ENCODE results near the gene IHH.

Gene IHH

GRCh38 chr2:219027511-219028055 is 33.1 kb downstream of the IHH start:
- Histone ChIP-seq H3K9me3 (ENCODE audit: insufficient read depth, low read length) (no peaks in the 10 kb centered on the region), H3K27me3 (ENCODE audit: low read length) (no peaks in the 10 kb centered on the region), H3K9me2 (replicated peaks; ENCODE audit: insufficient read depth, low read length) (no peaks in the 10 kb centered on the region), H3K36me3 (ENCODE audit: low read length) (no peaks in the 10 kb centered on the region), H3K4me3 (ENCODE audit: insufficient read depth, low read length, poor library complexity, severe bottlenecking) (no peak overlapping the region), H3K79me2 (ENCODE audit: insufficient read depth, low read length) (no peaks in the 10 kb centered on the region), H3K4me2 (ENCODE audit: low read depth, low read length, poor library complexity, severe bottlenecking) (no peak overlapping the region), H3K27ac (ENCODE audit: low read depth, low read length) (no peak overlapping the region), H2AFZ (ENCODE audit: low read depth, low read length, severe bottlenecking) (no peak overlapping the region), H3K9ac (ENCODE audit: low read length) (no peak overlapping the region), H4K20me1 (ENCODE audit: low read depth, low read length) (no peaks in the 10 kb centered on the region), H3F3A (ENCODE audit: insufficient read depth) (no peaks in the 10 kb centered on the region)
- TF ChIP-seq CTCF (IDR thresholded peaks at IDR 0.05; ENCODE audit: insufficient read depth, low read length, poor library complexity, severe bottlenecking) (no peak), EZH2phosphoT487 (conservative IDR thresholded peaks at IDR 0.05; ENCODE audit: low read length) (no peak)

- Histone ChIP-seq H4K20me1 (ENCODE audit: low read depth, low read length) (no peaks in the 10 kb centered on the region), H2AFZ (ENCODE audit: low read depth, low read length, severe bottlenecking) (no peak overlapping the region), H3K4me3 (ENCODE audit: insufficient read depth, low read length, poor library complexity, severe bottlenecking) (no peak overlapping the region), H3K36me3 (ENCODE audit: low read length) (no peaks in the 10 kb centered on the region), H3K27ac (ENCODE audit: low read depth, low read length) (no peak overlapping the region), H3K4me2 (ENCODE audit: low read depth, low read length, poor library complexity, severe bottlenecking) (no peak overlapping the region), H3K9me3 (ENCODE audit: insufficient read depth, low read length) (no peaks in the 10 kb centered on the region), H3F3A (ENCODE audit: insufficient read depth) (no peaks in the 10 kb centered on the region), H3K9me2 (replicated peaks; ENCODE audit: insufficient read depth, low read length) (no peaks in the 10 kb centered on the region), H3K79me2 (ENCODE audit: insufficient read depth, low read length) (no peaks in the 10 kb centered on the region), H3K9ac (ENCODE audit: low read length) (no peak overlapping the region), H3K27me3 (ENCODE audit: low read length) (no peaks in the 10 kb centered on the region)
- TF ChIP-seq CTCF (IDR thresholded peaks at IDR 0.05; ENCODE audit: insufficient read depth, low read length, poor library complexity, severe bottlenecking) (no peak), EZH2phosphoT487 (conservative IDR thresholded peaks at IDR 0.05; ENCODE audit: low read length) (no peak)
These were observed 33.8 kb downstream of the IHH start for GRCh38 chr2:219026946-219027345.

GRCh38 chr2:219025637-219026585 is 34.8 kb downstream of the IHH start:
- H3K27me3 ChIP-seq (ENCODE audit: low read length): no peaks in the 10 kb centered on the region
- no peaks in the 10 kb centered on the region for H3K9me2 ChIP-seq (replicated peaks; ENCODE audit: insufficient read depth, low read length)
- no peak overlapping the region for H3K9ac ChIP-seq (ENCODE audit: low read length)
- H4K20me1 ChIP-seq (ENCODE audit: low read depth, low read length): no peaks in the 10 kb centered on the region
- H3K27ac ChIP-seq (ENCODE audit: low read depth, low read length): no peak overlapping the region
- no peaks in the 10 kb centered on the region for H3F3A ChIP-seq (ENCODE audit: insufficient read depth)
- TF ChIP-seq CTCF (IDR thresholded peaks at IDR 0.05; ENCODE audit: insufficient read depth, low read length, poor library complexity, severe bottlenecking) (no peak), EZH2phosphoT487 (conservative IDR thresholded peaks at IDR 0.05; ENCODE audit: low read length) (no peak)
- H2AFZ ChIP-seq (ENCODE audit: low read depth, low read length, severe bottlenecking): no peak overlapping the region
- H3K9me3 ChIP-seq (ENCODE audit: insufficient read depth, low read length): no peaks in the 10 kb centered on the region
- no peak overlapping the region for H3K4me3 ChIP-seq (ENCODE audit: insufficient read depth, low read length, poor library complexity, severe bottlenecking)
- no peak overlapping the region for H3K4me2 ChIP-seq (ENCODE audit: low read depth, low read length, poor library complexity, severe bottlenecking)
- H3K79me2 ChIP-seq (ENCODE audit: insufficient read depth, low read length): no peaks in the 10 kb centered on the region
- no peaks in the 10 kb centered on the region for H3K36me3 ChIP-seq (ENCODE audit: low read length)
